ENCODE data around the gene MACC1.
"Not testable (repeated sequence)": the region's sequence is repeated elsewhere in the genome, so short reads cannot be mapped to it uniquely, and the experiment has no call there.

MACC1 gene

DNA sequence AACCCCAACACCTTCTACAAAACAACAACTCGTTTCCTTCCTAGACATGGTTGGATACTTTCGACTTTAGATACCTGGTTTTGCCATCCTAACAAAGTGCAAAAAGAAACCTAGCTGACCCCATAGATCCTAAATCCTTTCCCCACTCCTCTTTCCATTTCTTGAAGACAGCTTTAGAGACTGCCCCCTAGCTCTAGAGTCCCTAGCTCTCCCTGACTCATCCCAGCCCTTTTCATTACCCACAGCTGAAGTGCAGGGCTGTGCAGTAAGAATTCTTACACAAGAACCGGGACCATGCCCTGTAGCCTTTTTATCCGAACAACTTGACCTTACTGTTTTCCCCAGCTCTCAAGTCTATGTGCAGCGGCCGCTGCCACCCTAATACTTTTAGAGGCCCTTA, 93.1 kb downstream of the MACC1 start:
- not testable (repeated sequence) for DNase-seq

DNA sequence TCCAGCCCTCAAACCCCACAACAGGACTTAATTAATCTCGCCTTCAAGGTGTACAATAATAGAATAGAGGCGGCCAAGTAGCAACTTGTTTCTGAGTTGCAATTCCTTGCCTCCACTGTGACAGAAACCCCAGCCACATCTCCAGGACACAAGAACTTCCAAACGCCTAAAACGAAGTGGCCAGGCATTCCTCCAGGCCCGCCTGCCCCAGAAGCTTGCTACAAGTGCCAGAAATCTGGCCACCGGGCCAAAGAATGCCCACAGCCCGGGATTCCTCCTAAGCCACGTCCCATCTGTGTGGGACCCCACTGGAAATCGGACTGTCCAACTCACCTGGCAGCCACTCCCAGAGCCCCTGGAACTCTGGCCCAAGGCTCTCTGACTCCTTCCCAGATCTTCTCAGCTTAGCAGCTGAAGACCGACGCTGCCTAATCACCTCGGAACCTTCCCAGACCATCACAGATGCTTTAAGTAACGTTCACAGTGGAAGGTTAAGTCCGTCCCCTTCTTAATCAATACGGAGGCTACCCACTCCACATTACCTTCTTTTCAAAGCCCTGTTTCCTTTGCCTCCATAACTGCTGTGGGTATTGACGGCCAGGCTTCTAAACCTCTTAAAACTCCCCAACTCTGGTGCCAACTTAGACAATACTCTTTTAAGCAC, 94.4 kb downstream of the MACC1 start:
- not testable (repeated sequence) for DNase-seq

DNA sequence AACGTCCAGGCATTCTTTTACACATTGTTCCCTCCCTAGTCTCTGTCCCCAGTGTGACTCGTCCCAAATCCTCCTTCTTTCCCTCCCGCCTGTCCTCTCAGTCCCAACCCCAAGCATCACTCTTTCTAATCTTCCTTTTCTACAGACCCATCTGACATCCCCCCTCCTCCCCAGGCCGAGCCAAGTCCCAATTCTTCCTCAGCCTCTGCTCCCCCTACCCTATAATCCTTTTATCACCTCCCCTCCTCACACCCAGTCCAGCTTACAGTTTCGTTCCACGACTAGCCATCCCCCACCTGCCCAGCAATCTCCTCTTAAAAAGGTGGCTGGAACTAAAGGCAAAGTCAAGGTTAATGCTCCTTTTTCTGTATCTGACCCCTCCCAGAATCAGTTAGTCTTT, 95.1 kb downstream of the MACC1 start:
- no peak for DNase-seq

DNA sequence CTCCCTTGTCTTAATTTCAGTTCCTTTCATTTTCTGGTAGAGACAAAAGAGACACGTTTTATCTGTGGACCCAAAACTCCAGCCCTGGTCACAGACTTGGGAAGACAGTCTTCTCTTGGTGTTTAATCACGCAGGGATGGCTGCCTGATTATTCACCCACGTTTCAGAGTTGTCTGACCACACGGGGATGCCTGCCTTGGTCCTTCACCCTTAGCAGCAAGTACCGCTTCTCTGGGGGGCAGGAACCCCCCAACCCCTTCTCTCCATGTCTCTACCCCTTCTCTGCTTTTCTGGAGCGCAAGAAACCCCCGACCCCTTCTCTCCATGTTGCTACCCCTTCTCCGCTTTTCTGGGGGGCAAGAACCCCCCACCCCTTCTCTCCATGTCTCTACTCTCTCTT, 95.8 kb downstream of the MACC1 start:
- DNase-seq: no peak

DNA sequence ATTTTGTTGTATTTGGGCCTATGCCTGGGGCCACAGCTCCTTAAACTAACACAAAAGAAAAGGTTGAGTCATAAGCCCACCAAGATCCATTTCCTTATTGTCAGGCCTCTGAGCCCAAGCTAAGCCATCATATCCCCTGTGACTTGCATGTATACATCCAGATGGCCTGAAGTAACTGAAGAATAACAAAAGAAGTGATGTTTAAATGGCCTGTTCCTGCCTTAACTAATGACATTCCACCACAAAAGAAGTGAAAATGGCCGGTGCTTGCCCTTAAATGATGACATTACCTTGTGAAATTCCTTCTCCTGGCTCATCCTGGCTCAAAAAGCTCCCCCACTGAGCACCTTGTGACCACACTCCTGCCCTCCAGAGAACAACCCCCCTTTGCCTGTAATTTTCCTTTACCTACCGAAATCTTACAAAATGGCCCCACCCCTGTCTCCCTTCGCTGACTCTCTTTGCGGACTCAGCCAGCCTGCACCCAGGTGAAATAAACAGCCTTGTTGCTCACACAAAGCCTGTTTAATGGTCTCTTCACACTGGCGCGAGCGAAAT, 96.5 kb downstream of the MACC1 start:
- DNase-seq: not testable (repeated sequence)

DNA sequence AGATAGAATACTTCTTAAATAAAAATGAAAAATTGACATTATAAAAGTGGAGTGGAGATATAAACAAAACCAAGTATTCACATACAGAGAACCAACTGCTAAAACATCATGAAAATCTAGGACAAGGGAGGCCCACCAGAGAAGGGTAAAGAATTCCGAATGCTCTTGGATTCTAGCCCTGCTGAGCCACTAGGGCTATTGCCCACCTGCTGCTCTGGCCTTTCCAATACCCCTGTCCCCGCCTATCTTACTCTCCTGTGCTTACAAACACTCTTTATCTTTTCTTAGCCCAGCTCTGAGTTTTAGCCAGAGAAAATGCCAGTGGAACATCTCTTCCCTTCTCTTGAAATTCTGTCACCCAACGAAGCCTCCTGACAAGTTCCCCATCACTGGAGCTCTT, 100.3 kb downstream of the MACC1 start:
- no peak for DNase-seq

DNA sequence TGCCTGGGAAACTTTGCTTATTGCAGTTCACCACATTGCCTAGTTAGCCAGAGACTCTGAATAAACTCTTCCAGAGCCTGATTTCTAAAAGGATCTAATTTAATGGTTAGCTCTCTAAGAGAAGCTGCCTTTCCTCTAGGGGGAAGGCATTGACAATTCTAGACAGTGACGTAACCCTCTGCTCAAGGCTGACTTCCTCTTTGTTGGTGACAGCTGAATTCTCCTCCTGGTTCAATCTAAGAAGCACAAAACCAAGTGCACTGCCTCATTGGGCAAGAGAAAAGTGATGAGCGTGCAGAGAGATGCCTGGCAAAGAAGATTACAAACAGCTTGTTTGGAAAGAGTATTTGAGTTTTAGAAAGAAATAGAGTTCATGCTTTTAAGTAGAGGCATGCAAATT, 102.7 kb downstream of the MACC1 start:
- peak; percentile 30 for DNase-seq

DNA sequence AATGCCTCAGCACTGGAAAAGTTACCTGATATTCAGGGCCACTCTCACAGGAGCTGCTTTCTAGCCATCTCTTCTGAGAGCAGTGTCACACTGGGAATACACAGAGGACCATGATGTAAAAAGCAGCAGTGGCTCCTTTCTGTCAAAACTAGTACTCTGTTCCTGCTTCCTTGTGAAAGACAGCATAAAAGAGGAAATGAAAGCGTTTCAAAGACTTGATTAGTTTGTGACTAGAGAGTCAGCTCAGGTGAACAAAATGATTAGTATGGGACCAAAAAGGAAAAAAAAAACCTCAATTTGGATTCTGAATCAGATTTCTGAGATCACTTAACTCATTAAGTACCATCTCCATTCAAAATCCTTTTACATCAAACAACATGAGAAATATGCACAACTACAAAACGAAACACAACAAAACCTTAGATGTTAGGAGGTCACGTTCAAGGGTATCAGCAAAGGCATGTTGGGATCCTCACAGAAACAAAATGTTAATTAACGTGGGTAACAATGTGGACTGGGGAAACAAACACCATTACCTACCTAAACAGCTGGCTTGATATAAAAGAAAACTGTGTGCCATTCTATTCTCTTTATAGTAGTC, 103.7 kb downstream of the MACC1 start:
- DNase-seq: no peak

DNA sequence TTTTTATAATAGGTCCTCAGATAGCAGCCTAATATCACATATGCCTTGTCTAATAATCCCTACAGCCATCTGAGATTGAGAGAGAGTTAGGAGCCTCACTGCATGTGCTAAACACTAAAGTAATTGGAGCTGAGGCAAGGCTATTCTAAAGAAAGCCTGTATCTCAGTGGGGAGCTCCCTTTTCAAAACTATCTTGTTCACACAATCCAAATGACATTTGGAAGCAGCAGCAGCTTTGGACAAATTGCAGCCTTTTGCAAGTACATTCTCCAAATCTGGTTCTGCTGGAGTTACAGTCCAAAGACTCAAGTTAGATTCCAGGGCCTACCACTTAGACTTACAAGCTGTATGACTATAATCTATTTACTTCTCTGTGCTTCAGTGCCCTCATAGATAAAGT, 104.5 kb downstream of the MACC1 start:
- DNase-seq: no peak

DNA sequence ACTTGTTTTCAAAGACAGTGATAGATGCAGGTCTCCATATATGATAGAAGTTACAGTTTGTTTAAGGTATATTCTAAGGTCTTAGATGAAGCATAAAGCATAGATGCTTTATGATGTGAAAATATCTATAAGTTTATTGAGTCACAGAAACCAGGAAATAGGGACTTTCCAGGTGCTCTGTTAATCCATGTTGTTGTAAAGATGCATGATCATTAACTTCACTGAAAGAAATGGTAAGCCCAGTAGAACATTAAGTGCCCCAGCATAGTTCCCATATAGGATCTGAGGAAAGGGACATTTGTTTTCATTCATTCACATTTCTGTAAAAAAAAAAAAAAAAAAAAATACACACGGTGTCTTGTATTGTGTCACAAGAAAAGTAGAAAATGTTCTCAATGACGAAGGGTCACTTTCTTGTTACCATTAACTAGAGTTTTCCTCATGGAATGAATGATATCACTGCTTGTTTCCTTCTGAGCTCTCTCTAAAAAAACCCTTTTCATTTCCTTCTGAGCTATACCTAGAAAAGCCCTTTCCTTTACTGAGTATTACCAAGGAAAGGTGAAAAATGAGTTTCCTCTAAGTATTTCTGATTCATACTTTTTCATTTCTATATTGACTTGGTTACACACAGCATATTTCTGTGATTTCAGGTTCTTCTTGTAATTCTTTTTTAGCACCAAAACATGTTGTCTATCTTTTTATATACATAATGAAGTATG, 105.2 kb downstream of the MACC1 start:
- DNase-seq: no peak

DNA sequence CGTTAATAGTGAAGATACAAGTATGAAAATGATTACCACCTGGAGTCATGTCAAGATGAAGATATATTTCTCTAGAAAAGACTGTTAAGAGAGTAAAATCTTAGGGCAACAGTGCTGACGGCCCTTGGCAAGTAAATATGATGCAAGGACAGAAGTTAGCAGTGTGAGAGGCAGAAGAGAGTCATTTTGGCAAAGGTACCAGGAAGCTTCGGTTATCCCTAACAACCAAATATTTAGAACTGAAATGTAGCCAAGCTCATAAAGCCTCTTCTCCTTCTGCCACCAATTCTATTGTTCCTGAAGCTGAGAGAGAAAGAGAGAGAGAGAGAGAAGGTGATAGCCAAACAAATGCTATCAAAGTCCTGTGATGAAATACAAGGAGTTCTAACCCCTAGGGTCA, 109.6 kb downstream of the MACC1 start:
- peak; percentile 31 for DNase-seq

DNA sequence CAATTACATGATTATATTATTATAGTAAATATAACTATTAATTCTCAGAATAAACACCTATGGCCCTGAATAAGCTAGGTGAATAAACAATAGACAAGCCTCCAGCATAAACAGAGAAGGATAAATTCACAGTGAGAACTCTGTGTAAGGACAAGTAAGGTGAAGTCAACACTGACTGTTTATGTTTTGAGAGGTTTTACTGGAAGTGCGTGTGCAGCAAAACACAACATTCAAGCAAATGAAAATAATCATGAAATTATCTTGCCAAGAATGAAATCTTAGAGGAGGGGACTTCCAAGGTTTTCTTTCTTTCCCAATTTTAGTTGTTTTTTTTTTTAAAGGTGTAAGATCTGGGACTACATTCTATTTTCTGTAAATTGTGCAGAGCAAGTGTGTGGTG, 112.5 kb downstream of the MACC1 start:
- DNase-seq: no peak

DNA sequence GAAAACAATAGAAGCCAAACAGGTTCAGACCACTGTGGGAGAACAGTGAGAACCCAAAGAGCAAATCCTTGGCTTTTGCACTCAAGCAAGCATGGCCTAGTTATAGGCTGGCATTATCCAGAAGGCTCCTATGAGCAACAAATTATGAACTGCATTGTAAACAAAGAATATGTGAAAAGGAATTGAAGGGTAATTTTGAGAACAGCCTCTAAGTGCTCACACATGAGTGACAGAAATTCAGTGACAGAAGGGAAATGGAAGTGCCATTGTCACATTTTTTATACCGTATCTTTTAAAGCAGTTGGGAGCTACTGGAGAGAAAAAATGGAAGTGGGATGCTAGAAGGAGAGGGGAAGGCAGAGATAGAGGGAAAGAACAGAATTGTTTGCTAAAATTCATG, 114.2 kb downstream of the MACC1 start:
- DNase-seq: no peak

DNA sequence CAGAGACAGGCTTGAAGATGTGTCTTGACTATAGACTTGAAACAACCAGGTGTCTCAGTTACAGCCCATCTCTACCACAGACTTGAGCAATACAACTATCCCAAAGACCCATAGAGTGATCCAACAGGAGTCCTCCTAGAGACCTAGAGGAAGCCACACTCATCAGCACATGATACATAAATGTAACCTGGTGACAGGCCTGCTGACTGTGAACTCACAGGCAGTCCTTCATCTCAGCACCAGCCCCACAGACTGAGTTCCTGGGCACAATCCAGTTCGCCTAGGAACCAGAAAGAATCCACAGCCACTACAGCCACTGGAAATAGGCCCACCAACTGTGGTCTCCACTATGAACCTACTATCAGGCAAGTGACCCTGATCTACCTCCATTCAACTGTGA, 121.3 kb downstream of the MACC1 start:
- no peak for DNase-seq

DNA sequence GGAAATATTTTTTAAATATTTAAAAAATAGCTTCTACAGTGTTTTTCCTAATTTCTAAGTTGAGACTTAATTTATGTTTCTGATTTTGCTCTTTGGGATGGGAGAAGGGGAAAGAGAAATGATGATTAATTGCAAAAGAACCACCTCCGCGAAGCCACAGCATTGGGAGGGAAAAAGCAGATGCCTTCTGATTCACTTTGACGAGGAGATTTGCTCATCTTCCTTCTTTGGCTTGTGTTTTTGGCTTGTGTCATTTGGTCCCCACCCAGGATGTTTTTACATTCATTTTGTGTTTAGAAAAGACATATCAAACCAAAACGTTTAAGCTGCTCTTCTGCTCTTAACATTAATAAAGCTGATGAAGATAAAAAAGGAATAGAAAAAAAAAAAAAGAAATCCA, 121.7 kb downstream of the MACC1 start:
- no peak for DNase-seq

DNA sequence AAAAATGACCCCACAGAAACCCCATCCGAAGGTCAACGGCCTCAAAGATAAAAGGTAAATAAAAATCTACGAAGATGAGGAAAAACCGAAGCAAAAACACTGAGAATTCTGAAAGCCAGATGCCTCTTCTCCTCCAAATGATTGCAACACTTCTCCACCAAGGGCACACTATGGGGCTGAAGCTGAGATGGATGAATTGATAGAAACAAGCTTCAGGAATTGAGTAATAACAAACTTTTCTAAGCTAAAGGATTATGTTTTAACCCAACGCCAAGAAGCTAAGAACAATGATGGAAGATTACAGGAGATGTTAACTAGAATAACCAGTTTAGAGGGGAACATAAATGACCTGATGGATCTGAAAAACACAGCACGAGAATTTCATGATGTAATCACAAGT, 127.8 kb downstream of the MACC1 start:
- no peak for DNase-seq

DNA sequence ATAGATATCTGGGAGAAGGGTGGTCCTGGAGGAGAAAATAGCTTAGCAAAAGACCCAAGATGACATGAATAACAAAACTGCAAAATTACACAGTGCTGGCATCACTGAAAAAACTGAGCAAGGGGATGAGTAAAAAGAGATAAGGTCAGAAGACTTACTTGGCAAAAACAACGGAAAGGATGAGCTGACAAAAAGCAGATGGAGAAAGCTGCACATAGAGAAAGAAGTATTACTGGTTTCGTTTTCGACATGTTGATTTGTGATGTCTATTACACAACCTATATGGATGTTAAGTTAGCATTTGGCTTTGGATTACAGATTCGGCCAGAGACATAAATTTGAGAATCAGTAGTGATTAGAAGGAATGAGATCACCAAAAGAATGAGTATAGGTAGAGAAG, 132.1 kb downstream of the MACC1 start:
- no peak for DNase-seq
